ENCODE measurements around the gene ETV7.
"Not testable (repeated sequence)": the region's sequence is repeated elsewhere in the genome, so short reads cannot be mapped to it uniquely, and the experiment has no call there.

The ETV7 gene

DNA sequence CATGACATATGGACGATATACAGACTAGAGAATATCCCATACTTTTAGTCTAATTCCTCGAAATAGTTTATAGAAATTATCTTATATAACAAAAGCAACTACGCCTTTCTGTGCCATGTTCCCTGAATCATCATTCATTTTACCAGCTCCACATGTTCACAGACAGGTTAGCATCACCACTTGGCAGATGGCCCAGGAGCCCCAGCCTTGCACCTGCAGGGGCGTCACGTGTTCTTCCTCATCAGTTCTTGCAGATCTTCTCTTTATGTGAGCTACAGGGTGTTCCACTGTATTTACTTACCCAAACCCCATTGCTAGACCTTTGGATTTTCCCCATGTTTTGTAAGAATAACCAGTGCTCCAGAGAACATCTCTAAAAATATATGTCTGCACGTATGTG, 38.2 kb downstream of the ETV7 start:
- in situ Hi-C loops (cut with HindIII; ENCODE audit: low pct_ligation_motif_present, low pct_unique_long_range_greater_than_20kb, low sequenced_read_pairs), result no loop called here
- no peak for DNase-seq

GRCh38 chr6:36347621-36348020, 39.8 kb downstream of the ETV7 start:
- in situ Hi-C loops (cut with HindIII; ENCODE audit: low pct_ligation_motif_present, low pct_unique_long_range_greater_than_20kb, low sequenced_read_pairs), result no loop called here
- no peak for DNase-seq

GRCh38 chr6:36346486-36347273, 40.8 kb downstream of the ETV7 start:
- in situ Hi-C loops (cut with HindIII; ENCODE audit: low pct_ligation_motif_present, low pct_unique_long_range_greater_than_20kb, low sequenced_read_pairs), result no loop called here
- DNase-seq, result no peak

- in situ Hi-C loops (cut with HindIII; ENCODE audit: low pct_ligation_motif_present, low pct_unique_long_range_greater_than_20kb, low sequenced_read_pairs), result no loop called here
- no peak for DNase-seq
Observed at GRCh38 chr6:36345681-36346466, 41.6 kb downstream of the ETV7 start.

DNA sequence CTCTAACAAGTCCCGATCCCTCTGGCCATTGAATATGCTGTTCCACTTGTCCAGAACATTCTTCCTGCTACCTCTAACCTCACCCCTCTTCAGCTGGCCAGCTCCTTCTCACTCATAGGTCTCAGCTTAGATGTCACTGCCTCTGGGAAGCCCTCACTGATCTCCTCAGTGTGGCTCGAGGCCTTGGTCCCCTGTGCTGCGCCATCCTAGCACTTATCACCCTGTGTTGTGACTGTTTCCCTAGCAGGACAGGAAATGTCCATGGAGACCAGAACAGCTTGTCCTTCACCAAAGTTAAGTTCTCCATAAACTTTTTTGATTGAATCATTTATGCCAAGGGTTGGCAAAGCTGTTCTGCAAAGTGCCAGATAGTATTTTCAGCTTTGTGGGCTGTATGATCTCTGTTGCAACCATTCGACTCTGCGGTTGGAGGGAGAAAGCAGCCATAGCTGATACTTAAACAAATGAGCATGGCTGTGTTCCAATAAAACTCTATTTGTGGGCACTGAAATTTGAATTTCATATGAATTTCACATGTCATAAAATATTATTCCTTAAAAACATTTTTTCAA, 44.3 kb downstream of the ETV7 start:
- no peak for DNase-seq
- in situ Hi-C loops (cut with HindIII; ENCODE audit: low pct_ligation_motif_present, low pct_unique_long_range_greater_than_20kb, low sequenced_read_pairs), result no loop called here

DNA sequence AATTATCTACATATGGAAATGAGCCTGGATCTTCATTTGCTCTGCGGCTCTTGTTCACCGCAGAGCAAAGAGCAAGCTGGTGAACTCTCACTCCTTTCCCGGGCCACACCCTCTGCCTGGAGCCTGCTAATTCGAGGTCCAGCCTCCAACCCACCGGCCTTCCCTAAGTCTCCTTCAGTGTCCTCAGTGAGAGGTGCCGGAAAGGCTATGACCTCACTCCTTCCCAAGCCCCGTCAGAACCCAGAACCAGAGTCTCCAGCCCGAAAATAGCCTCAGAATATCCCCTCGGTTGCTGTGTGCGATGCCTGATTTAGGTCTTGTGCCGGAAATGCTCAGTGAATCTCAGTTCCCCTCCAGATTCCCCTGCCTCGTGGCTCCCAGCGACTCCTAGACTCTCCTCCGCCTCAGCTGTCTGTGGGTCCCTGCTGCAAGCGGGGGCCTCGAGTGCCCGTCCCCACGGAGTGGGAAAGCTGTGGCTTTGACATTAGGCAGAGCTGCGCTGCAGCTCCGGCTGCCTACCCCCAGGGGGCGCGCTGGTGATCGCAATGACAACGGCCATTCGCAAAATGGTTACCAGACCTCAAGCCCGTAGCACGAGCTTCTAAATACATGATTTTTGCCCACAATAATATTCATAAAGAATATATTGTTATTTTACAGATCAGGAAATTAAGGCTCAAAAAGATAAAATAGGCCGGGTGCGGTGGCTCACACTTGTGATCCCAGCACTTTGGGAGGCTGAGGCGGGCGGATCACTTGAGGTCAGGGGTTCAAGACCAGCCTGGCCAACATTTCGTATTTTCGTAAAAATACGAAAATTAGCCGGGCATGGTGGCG, 46.6 kb downstream of the ETV7 start:
- in situ Hi-C loops (cut with HindIII; ENCODE audit: low pct_ligation_motif_present, low pct_unique_long_range_greater_than_20kb, low sequenced_read_pairs), result no loop called here
- DNase-seq, result peak; percentile 53

- DNase-seq, result no peak
- in situ Hi-C loops (cut with HindIII; ENCODE audit: low pct_ligation_motif_present, low pct_unique_long_range_greater_than_20kb, low sequenced_read_pairs), result no loop called here
Observed at GRCh38 chr6:36340306-36340617, 47.2 kb downstream of the ETV7 start.

- no peak for DNase-seq
- in situ Hi-C loops (cut with HindIII; ENCODE audit: low pct_ligation_motif_present, low pct_unique_long_range_greater_than_20kb, low sequenced_read_pairs), result no loop called here
Observed at GRCh38 chr6:36339146-36339545, 48.3 kb downstream of the ETV7 start.

DNA sequence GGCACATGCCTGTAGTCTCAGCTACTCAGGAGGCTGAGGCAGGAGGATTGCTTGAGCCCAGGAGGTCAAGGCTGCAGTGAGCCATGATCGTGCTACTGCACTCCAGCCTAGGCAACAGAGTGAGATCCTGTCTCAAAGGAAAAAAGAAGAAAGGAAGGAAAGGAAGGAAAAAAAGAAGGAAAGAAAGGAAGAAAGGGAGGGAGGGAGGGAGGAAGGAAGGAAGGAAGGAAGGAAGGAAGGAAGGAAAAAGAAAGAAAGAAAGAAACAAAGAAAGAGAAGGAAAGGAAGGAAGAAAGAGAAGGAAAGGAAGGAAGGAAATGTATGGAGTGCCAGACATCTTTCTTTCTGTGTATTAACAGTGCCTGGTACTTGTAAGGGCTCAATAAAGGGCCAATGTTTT, 49.2 kb downstream of the ETV7 start:
- in situ Hi-C loops (cut with HindIII; ENCODE audit: low pct_ligation_motif_present, low pct_unique_long_range_greater_than_20kb, low sequenced_read_pairs); DNase-seq: not testable (repeated sequence)

DNA sequence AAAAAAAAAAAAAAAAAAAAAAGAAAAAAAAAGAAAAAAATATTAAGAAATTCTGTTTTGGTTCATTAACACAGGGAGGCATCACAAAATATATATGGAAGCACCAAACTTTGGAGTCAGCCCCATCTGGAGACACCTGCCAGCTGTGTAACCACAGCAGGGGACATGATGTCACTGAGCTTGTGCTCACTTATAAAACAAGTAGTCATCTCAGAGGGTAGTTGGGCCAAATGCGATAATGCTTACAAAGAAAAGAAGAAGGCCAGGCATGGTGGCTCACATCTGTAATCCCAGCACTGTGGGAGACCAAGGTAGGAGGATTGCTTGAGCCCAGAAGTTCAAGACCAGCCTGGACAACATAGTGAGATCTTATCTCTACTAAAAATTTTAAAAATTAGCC, 49.7 kb downstream of the ETV7 start:
- no peak for DNase-seq
- in situ Hi-C loops (cut with HindIII; ENCODE audit: low pct_ligation_motif_present, low pct_unique_long_range_greater_than_20kb, low sequenced_read_pairs), result no loop called here

- no peak for DNase-seq
- in situ Hi-C loops (cut with HindIII; ENCODE audit: low pct_ligation_motif_present, low pct_unique_long_range_greater_than_20kb, low sequenced_read_pairs), result no loop called here
Observed at GRCh38 chr6:36336779-36337241, 50.7 kb downstream of the ETV7 start, which contains the start of gene BNIP5. TSS of gene BNIP5 (minus strand) at chr6:36336888. CDS start at chr6:36330690, 6,198 bp downstream.

DNA sequence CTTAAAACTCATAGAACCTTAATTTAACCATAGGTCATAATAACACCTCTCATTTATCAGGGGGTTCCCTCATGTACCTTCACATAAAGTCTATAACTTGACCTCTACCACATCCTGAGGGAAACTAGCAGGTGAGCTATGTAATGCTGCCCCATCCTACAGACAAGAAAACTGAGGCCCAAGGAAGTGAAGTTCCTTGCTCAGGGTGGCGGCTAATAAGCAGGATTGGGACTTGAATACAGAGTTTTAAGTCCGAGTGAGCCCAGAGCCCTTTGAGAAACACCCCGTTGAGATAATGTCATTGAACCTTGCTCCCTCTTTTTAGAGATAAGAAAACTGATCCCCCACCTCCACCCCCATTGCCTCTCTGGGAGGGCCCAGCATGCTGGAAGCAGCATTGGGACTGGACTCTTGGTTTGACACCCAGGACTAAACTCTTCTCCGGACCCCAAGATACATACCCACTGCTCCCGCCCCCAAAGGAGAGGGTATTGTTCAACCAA, 51.2 kb downstream of the ETV7 start:
- in situ Hi-C loops (cut with HindIII; ENCODE audit: low pct_ligation_motif_present, low pct_unique_long_range_greater_than_20kb, low sequenced_read_pairs), result no loop called here
- DNase-seq, result no peak

GRCh38 chr6:36335465-36336207, 51.8 kb downstream of the ETV7 start:
- DNase-seq, result no peak
- in situ Hi-C loops (cut with HindIII; ENCODE audit: low pct_ligation_motif_present, low pct_unique_long_range_greater_than_20kb, low sequenced_read_pairs), result no loop called here

DNA sequence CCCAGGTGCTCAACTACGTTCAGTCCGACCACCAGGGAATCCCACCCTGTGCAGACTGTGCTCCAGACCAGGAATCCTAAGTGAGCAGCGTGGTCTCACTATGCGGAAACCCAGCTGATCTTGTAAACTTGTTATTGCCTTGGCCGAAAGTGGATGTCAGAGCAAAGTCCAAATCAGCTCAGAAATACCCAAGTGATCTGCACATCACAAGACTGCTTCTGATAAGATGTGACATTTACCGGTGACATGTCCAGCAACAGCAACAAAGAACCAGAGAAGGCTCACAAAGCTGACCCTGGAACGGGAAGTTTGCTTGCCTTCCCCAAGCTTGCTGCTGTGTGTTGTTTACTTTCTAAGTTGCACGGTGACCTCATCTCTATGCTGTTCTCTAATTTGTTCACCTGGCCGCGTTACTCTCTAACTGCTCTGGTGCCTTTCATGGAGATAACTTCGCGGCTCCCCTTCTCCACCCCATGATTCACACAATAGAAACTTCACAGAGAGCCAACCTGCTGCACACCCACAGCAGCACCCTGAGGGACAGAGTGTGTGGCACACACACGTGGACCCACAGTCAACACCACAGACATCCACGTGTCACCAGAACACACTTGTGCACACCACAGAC, 52.5 kb downstream of the ETV7 start:
- in situ Hi-C loops (cut with HindIII; ENCODE audit: low pct_ligation_motif_present, low pct_unique_long_range_greater_than_20kb, low sequenced_read_pairs), result no loop called here

DNA sequence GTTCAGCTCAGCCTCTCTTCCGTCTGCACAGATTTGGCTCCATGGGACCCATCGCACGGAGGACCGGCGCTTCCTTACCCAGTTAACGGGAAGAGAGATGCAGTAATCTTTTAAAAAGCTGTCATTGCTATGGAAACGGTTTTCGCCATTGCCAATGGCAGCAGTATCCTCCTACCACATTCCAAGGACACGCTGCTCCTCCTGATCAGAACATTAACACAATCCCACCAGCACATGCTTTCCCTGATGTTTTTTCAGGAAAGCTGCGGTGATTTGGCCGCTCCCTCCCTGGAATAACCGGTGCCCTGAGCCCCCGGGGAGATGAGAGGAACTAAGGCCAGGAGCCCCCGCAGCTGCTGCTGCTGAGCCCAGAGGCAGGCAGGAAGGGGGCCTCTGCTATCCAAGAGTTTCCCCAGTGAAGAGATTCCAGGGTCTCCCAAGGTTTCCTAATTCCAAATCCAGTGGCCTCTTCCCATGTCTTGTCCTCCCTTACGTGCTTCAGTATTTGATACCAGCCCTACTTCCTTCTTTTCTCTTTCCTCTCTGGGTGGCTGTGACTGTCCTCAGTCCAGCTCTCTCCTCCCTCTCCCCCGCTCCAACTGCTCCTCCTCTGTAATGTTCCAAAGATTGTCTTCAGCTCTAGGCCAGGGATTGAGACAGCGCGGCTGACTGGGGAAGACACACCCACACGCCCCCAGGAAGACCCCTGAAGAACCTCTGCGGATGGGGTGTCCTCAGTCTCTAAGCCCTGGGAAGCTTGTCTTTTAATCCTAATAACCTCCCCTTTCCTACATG, 53.3 kb downstream of the ETV7 start:
- no peak for DNase-seq
- in situ Hi-C loops (cut with HindIII; ENCODE audit: low pct_ligation_motif_present, low pct_unique_long_range_greater_than_20kb, low sequenced_read_pairs), result no loop called here

More for the DNA sequence above, 52.5 kb downstream of the ETV7 start:
- DNase-seq, result no peak

DNA sequence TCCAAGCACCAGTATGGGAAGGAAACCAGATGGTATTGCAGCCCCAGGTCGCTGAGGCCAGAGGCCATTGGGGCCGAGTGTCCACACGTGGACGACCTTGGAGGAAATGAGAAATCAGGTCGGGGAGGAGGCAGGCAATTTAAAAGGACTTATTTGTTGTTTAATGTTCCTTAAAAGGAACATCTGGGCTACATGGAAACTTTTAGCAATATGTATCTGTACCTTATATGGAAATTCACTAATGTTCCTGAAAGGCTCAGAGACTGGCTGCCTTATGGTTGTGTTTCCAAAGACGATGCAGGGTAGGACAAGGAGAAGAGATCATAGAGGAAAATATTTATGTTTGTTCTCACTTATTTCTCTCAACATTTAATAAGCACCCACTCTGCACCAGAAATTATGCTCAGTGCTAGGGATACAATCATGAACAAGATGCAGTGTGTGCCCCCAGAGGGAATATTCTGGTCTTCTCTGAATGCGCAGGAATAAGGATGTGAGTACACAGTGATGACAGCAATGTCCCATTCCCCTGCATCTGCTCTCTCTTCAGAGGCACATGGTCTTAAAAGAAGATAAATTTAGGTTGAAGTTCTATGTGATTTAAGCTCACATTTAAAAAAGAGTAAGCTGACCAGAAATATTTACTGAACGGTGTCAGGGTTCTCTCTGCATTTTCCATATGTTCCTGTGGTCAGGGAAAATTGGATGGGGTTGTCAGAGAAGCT, 54.1 kb downstream of the ETV7 start:
- in situ Hi-C loops (cut with HindIII; ENCODE audit: low pct_ligation_motif_present, low pct_unique_long_range_greater_than_20kb, low sequenced_read_pairs), result no loop called here
- DNase-seq, result no peak

Data from ACHN (cell line).